NCI-H1930 (cell line): Measurements from ENCODE around the gene KBTBD3.
"Not testable (repeated sequence)": the region's sequence is repeated elsewhere in the genome, so short reads cannot be mapped to it uniquely, and the experiment has no call there.

Source experiments
- DNase-seq, 2 experiments: peaks; one replicate each; lab custom pipeline; 2025; lab: John Stamatoyannopoulos, UW

The KBTBD3 gene

DNA sequence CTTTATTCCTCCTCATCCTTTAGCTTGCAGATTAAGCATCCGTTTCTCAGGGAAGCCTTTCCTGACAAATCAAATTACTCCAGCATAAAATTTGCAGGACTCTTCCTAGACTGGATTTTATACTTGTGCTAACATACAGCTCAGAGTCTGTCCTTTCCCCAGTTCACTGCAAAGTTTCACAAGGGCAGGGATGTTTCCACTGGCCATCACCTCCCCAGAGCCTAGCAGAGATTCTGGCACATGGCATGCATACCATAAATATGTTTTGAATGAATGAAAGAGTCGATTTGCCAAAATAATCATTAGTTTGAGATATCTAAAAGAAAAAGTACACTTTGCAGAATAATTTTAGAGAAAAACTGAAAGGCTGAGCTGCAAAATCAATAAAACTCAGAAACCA is 65.7 kb downstream of the KBTBD3 start:
- no peak for DNase-seq

DNA sequence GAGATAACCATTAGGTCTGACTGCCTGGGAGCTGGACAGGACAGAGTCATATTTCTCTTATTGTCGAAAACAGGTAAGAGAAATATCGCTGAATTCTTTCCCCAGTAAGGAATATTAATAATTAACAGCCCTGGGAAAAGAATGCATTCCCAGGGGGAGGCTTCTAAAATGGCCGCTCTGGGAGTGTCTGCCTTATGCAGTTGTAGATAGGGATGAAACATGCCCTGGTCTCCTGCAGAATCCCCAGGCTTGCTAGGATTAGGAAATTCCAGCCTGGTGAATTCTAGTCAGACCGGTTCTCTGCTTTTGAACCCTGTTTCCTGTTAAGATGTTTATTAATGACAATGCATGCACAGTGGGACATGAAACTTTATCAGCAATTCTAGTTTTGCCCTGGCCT is 74.1 kb downstream of the KBTBD3 start:
- DNase-seq = not testable (repeated sequence)

DNA sequence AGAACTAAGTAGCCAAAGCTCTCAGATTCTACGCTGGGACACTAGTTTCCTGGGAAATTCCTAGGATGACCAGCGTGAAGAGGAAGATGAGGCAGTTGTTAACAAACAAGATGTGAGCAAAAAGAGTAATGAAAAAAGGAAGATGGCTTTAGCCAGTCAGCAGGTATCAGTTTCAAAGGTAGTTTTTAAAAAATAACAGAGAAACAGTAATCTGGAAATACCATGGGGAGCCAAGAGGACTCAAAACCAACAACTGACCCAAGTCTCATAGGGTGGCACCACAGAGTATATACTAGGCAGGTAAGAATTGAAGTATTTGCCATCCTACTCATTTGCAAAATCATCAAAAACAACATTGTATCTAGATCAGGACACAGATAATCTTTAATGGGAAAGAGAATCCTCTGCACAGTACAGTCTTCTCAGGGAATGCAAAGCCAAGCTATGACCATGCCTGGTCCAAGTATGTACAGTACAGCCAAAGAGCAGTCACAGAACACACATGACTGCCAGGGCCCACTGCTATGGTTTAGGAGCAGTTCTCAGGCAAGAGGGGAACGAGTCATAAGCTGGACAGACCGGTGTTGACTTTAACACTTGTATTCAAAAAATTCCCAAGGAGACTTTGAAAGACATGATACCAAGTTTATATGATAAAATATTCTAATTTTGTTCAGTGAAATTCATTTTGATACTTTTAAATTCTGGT is 75.7 kb downstream of the KBTBD3 start:
- DNase-seq = no peak
